ENCODE measurements around the gene DLG5.

The DLG5 gene

GRCh38 chr10:77817541-77817940 lies 109.0 kb downstream of the DLG5 start:
- no peak for DNase-seq

- no peak for DNase-seq
Measured at GRCh38 chr10:77816311-77816710, 110.2 kb downstream of the DLG5 start.

- no peak for DNase-seq
Measured at GRCh38 chr10:77812741-77813140, 113.8 kb downstream of the DLG5 start.

GRCh38 chr10:77811831-77812430 lies 114.6 kb downstream of the DLG5 start:
- no peak for DNase-seq

GRCh38 chr10:77810446-77811335 lies 115.9 kb downstream of the DLG5 start:
- DNase-seq = no peak

GRCh38 chr10:77809336-77809735 lies 117.2 kb downstream of the DLG5 start:
- no peak for DNase-seq

- DNase-seq = no peak
Measured at GRCh38 chr10:77807706-77808105, 118.8 kb downstream of the DLG5 start.

- DNase-seq = no peak
Measured at GRCh38 chr10:77806511-77807157, 119.9 kb downstream of the DLG5 start.

- no peak for DNase-seq
Measured at GRCh38 chr10:77805676-77806075, 120.9 kb downstream of the DLG5 start.

- DNase-seq = no peak
Measured at GRCh38 chr10:77804371-77804770, 122.2 kb downstream of the DLG5 start.

GRCh38 chr10:77801474-77802161 lies 124.9 kb downstream of the DLG5 start:
- no peak for DNase-seq

- DNase-seq = no peak
Measured at GRCh38 chr10:77800738-77801266, 125.8 kb downstream of the DLG5 start.

- DNase-seq = no peak
Measured at GRCh38 chr10:77800320-77800719, 126.2 kb downstream of the DLG5 start.

- no peak for DNase-seq
Measured at GRCh38 chr10:77799352-77799751, 127.2 kb downstream of the DLG5 start.

- no peak for DNase-seq
Measured at GRCh38 chr10:77798940-77799339, 127.6 kb downstream of the DLG5 start.

- DNase-seq = no peak
Measured at GRCh38 chr10:77796311-77796915, 130.1 kb downstream of the DLG5 start.

- no peak for DNase-seq
Measured at GRCh38 chr10:77795426-77796055, 131.0 kb downstream of the DLG5 start.

- DNase-seq = no peak
Measured at GRCh38 chr10:77794256-77795142, 132.1 kb downstream of the DLG5 start.

GRCh38 chr10:77793831-77794230 lies 132.7 kb downstream of the DLG5 start:
- DNase-seq = no peak

- DNase-seq = no peak
Measured at GRCh38 chr10:77792155-77792554, 134.4 kb downstream of the DLG5 start.

GRCh38 chr10:77791506-77791905 lies 135.0 kb downstream of the DLG5 start:
- DNase-seq = no peak

Data from activated gamma-delta T cell (primary cell).